Mesodermal cell (in vitro differentiated cells): Measurements from ENCODE around the gene OAS1. TPM values are rescaled to one million over a fixed set of nuclear protein-coding genes. Genes with fewer than 3 reads are reported as not detected.

Experiments used
- H3K27ac ChIP-seq: 2 replicates; pipeline ENCODE4 v1.7.0; 2013; ENCODE audit warnings: mild to moderate bottlenecking, low read depth, low read length, moderate library complexity; ENCODE audit not compliant: severe bottlenecking
- H3K36me3 ChIP-seq: 2 replicates; pipeline ENCODE4 v1.7.1; 2013; ENCODE audit warnings: mild to moderate bottlenecking, low read length, moderate library complexity; ENCODE audit not compliant: control insufficient read depth, insufficient read depth
- H3K4me1 ChIP-seq: one replicate; pipeline ENCODE4 v1.7.1; 2013; ENCODE audit warnings: mild to moderate bottlenecking, low read length; ENCODE audit not compliant: insufficient read depth, control insufficient read depth, poor library complexity, severe bottlenecking
- H3K4me3 ChIP-seq: 2 replicates; pipeline ENCODE4 v1.7.0; 2013; ENCODE audit warnings: low read length, control low read depth, mild to moderate bottlenecking; ENCODE audit not compliant: insufficient read depth, poor library complexity, severe bottlenecking; ENCODE audit errors: extremely low read depth
- H3K9me3 ChIP-seq: 2 replicates; pipeline ENCODE4 v1.7.1; 2013; ENCODE audit warnings: mild to moderate bottlenecking, low read length, moderate library complexity; ENCODE audit not compliant: control insufficient read depth
- WGBS, 2 experiments: methylation state at CpG; one replicate each; pipeline ENCODE4 v1.1.5; 2013; ENCODE audit warnings: missing lambda C conversion rate in 2 of 2; ENCODE audit not compliant: insufficient coverage in 2 of 2; 5-methylcytosine and 5-hydroxymethylcytosine counted together
- polyA plus RNA-seq, 2 experiments: library from polyadenylated mRNA; stranded (reverse); fragments of 50-300 nt; gene quantifications; one replicate each; pipeline ENCODE4 v1.2.3, GENCODE V29; 2013

The OAS1 gene
- polyA plus RNA-seq (2013, experiment 1 of 2): 0.33 TPM
- 0.40 TPM for polyA plus RNA-seq (2013, experiment 2 of 2)

DNA sequence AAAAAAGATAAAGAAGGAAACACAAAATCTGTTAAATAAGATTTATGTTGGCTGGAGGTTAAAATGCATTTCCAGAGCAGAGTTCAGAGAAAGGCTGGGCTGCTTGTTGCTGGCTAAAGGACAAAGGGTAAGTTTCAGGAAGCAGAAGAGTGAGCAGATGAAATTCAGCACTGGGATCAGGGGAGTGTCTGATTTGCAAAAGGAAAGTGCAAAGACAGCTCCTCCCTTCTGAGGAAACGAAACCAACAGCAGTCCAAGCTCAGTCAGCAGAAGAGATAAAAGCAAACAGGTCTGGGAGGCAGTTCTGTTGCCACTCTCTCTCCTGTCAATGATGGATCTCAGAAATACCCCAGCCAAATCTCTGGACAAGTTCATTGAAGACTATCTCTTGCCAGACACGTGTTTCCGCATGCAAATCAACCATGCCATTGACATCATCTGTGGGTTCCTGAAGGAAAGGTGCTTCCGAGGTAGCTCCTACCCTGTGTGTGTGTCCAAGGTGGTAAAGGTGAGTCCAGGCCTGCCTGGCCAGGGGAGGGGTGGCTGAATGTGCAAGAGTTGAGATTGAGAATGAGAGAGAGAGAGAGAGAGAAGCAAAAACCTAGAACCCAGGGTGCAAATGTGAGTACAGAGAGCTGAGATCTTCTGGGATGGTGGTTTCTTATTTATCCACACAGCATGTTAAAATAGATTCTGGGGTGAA is at the start of gene OAS1:
Gene OAS1, plus strand, starts transcription at position 251 of the 703 bp plus-strand sequence. Its CDS starts 78 bp downstream, at position 329.
- WGBS, 2 experiments: 41 to 60% methylated on average over 3 to 4 of the region's 4 CpGs
- no peaks in the 10 kb centered on the region for H3K36me3 ChIP-seq
- H3K9me3 ChIP-seq: no peaks in the 10 kb centered on the region
- no peaks in the 10 kb centered on the region for H3K4me1 ChIP-seq
- H3K27ac ChIP-seq: no peak within 1 kb of the TSS
- no peak within 1 kb of the TSS for H3K4me3 ChIP-seq

- Histone ChIP-seq H3K4me1 (no peaks in the 10 kb centered on the region), H3K27ac (no peak overlapping the region), H3K9me3 (peaks cover 4% of the 10 kb centered on the region), H3K36me3 (no peaks in the 10 kb centered on the region), H3K4me3 (no peak overlapping the region)
- no CpG with 5 or more reads among the region's 3 CpGs for WGBS, 2 experiments
Measured at GRCh38 chr12:112859291-112859690, 47.5 kb upstream of the OAS1 start.

DNA sequence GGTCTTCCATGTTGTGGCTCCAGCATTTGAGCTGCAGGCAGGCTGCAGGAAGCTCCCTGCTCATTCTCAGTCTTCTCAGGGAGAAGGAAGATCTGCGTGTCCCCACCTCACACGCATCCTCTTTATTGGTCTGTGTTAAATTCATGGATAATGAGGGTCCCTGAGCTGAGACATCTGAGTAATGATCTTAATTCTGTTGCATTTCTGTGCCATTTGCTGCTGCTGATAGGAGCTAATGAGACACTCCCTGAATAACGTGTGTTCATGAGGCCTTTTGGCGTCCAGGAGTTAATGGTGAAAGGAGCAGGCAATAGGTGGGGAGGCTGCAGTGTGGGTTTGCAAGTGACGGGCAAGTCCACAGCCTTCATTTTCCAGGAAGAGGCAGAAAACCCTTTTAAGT is 46.6 kb upstream of the OAS1 start:
- 89 to 91% methylated on average over 3 to 5 of the region's 5 CpGs for WGBS, 2 experiments
- H3K4me3 ChIP-seq: no peak overlapping the region
- no peaks in the 10 kb centered on the region for H3K4me1 ChIP-seq
- peaks cover 4% of the 10 kb centered on the region for H3K9me3 ChIP-seq
- H3K27ac ChIP-seq: no peak overlapping the region
- no peaks in the 10 kb centered on the region for H3K36me3 ChIP-seq

DNA sequence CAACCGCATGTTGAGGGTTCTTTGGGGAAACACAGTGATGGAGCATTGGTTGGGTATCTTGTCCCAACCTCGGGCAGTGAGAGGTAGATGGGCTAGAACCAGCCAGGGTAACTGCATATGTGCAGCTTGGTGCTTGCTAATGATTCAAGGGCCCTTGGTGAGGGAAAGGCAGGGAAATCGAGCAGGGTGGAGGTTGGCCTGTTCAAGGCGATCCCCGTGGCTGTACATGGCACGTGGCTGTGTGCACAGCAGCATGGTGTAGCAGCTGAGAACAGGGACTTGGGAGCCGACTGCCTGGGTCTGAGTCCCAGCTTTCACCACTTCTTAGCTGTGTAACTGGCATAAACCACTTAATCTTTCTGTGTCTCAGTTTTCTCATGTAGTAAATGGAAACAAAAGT is 45.5 kb upstream of the OAS1 start:
- 95 to 98% methylated on average over 6 to 7 of the region's 7 CpGs for WGBS, 2 experiments
- Histone ChIP-seq H3K36me3 (no peaks in the 10 kb centered on the region), H3K4me1 (no peaks in the 10 kb centered on the region), H3K27ac (no peak overlapping the region), H3K4me3 (no peak overlapping the region), H3K9me3 (peaks cover 4% of the 10 kb centered on the region)

DNA sequence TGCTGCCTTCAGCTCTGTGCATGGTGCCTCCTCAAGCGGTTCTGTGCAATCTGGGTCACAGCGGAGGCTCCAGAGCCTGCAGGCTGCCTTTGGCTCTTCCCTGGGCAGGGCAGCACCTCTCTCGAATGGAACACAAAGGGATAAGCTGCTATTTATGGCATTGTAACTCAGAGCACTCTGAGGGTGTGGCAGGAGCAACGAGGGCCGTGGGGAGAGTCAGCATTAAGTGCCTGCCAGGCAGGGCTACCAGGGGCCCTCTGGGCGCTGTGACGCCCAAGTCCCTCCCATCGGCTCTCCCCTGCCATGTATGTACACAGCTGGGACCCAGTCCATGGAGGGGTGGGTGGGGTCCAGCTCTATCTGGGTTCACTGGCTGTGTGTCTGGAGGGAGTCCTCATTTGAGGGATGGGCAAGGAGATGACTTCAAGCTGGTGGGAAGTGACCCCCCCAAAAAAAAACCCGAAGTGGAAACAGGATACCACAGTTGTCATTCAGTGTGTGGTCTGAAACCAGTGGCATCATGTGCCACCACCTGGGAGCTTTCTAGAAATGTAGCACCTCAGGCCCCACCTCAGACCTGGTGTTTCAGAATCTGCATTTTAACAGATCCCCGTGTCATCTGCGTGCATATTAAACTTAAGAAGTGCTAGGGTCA is 44.0 kb upstream of the OAS1 start:
- Histone ChIP-seq H3K4me3 (no peak overlapping the region), H3K4me1 (no peaks in the 10 kb centered on the region), H3K9me3 (peaks cover under 1% of the 10 kb centered on the region), H3K36me3 (no peaks in the 10 kb centered on the region), H3K27ac (no peak overlapping the region)
- 89 to 90% methylated on average over 8 to 11 of the region's 11 CpGs for WGBS, 2 experiments

DNA sequence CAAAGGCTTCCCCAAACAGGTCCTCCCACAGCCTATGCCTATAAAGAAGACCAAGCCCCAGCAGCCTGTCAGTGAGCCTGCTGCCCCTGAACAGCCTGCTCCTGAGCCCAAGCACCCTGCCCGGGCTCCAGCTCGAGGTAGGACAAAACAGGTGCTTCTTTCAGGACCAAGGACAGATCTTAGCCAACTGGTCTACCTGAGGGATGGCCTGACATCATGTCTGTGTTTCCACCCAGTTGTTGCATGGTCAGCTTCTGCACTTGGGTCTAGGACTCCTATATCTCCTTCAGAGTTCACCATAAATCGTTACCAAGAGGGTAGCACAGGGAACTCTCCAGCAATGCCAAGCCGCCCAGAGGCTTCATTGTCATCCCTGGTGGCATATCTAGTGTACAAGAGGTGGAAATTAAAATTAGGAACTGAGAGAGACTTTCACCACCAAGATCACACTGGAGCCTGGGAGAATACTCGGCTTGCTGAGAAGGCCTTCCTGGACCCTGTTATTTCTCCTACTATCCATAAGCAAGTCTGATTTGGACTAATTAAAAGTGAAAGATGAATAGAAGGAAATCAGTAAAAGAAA is 38.2 kb upstream of the OAS1 start:
- H3K27ac ChIP-seq: no peak overlapping the region
- 58 to 69% methylated on average over 2 to 3 of the region's 5 CpGs for WGBS, 2 experiments
- H3K4me3 ChIP-seq: no peak overlapping the region
- H3K4me1 ChIP-seq: no peaks in the 10 kb centered on the region
- H3K9me3 ChIP-seq: no peaks in the 10 kb centered on the region
- H3K36me3 ChIP-seq: no peaks in the 10 kb centered on the region

DNA sequence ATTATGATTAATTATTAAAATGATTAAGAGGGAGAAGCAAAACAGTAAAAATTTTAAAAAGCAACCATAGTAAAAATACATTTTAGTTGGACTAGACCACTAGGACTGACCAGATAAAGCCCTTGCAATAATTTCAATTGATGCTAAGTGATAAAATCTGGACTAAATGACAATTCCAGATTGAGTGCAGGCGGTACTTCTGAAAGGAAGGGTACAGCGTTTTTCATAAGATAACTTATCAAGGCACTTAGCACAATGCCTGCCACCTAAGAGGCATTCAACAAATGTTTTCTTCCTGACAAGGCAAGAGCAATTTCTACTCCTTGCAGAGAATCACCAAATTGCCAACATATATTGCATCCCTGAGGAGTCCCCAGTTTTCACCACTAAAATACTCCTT is 37.7 kb upstream of the OAS1 start:
- WGBS, 2 experiments: 80 to 90% methylated on average over 2 of the region's 2 CpGs
- Histone ChIP-seq H3K4me1 (no peaks in the 10 kb centered on the region), H3K9me3 (no peaks in the 10 kb centered on the region), H3K4me3 (no peak overlapping the region), H3K36me3 (no peaks in the 10 kb centered on the region), H3K27ac (no peak overlapping the region)

DNA sequence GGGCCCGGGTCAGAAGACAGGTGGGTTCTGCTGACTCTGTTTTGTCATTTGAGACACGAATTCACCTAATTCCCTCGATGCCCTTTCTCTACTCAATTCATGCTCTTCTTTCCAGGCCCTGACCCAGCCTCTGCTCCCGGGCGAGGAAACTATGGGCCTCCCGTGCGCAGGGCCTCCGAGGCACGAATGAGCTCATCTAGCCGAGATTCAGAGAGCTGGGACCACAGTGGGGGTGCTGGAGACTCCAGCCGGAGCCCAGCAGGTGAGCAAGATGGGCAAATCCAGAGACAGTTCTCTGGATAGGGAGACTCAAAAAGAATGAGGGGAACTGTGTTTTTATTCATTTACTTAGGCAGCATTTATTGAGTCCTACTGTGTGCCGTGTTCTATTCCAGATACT is 37.0 kb upstream of the OAS1 start:
- WGBS, 2 experiments: 83 to 87% methylated on average over 11 of the region's 12 CpGs
- Histone ChIP-seq H3K36me3 (no peaks in the 10 kb centered on the region), H3K4me1 (no peaks in the 10 kb centered on the region), H3K27ac (no peak overlapping the region), H3K4me3 (no peak overlapping the region), H3K9me3 (no peaks in the 10 kb centered on the region)

GRCh38 chr12:112870267-112870980 is 36.3 kb upstream of the OAS1 start:
- no peak overlapping the region for H3K27ac ChIP-seq
- H3K4me3 ChIP-seq: no peak overlapping the region
- H3K9me3 ChIP-seq: no peaks in the 10 kb centered on the region
- 83 to 100% methylated on average over 2 of the region's 8 CpGs for WGBS, 2 experiments
- no peaks in the 10 kb centered on the region for H3K36me3 ChIP-seq
- H3K4me1 ChIP-seq: no peaks in the 10 kb centered on the region

- WGBS, 2 experiments: 84% methylated on average over 5 of the region's 5 CpGs
- Histone ChIP-seq H3K36me3 (no peaks in the 10 kb centered on the region), H3K9me3 (no peaks in the 10 kb centered on the region), H3K27ac (no peak overlapping the region), H3K4me3 (no peak overlapping the region), H3K4me1 (no peaks in the 10 kb centered on the region)
Measured at GRCh38 chr12:112875608-112876007, 31.2 kb upstream of the OAS1 start.
